SK-N-DZ (cell line): ENCODE results near the gene DAGLA.

Experiments used
- DNase-seq: peaks from one replicate; pipeline ENCODE4 v3.0.0-alpha.2; 2015; ENCODE audit warnings: low spot score

The DAGLA gene

DNA sequence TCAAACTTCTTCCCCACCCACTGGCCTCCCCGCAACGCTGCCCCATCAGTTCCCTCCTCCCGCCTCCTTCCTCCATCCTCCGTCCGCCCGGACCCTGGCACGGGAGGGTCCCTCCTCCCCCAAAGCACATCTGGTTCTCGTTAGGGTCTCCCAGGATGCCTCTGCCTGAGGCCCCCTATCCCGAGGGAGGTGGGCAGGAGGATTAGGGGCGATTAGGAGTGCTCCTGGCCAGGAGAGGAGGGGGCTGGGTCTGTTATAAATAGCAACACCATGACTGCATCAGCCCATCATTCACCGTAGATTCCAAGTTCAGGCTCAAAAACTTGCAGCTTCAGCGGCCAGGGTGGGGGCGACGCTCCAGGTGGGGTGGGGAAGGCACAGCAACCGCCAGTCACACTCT is 82.6 kb downstream of the DAGLA start:
- DNase-seq, result peak; percentile 69

DNA sequence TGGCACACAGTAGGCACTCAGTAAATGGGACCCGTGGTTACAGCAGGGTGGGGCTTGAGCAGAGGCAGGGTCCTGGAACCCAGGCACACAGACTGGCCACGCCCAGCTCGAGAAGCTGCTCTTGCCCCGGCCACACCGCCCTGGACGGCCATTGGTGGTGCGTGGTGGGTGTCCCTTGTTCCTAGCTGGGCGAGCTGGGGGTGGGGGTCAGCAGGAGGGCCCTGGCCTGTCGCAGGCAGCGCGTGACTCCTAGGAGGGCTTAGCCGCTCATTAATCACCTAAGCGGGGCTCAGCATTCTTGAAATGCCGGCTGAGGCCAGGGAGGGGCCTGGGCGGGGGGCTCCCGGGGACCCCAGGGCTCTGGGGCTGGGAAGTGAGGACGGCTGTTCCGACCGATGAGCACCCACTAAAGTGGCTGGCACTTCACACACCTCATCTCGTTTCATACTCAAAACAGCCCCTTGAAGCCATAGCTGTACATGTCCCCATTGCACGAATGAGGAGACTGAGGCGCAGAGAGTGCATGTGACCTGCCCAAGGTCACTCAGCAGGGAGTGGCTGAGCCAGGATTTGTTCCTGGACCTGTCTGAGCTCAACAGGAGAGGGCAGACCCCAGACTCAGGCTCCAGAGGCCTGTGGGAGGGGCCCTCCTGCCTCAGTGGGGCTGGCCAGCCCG is 83.9 kb downstream of the DAGLA start:
- no peak for DNase-seq

DNA sequence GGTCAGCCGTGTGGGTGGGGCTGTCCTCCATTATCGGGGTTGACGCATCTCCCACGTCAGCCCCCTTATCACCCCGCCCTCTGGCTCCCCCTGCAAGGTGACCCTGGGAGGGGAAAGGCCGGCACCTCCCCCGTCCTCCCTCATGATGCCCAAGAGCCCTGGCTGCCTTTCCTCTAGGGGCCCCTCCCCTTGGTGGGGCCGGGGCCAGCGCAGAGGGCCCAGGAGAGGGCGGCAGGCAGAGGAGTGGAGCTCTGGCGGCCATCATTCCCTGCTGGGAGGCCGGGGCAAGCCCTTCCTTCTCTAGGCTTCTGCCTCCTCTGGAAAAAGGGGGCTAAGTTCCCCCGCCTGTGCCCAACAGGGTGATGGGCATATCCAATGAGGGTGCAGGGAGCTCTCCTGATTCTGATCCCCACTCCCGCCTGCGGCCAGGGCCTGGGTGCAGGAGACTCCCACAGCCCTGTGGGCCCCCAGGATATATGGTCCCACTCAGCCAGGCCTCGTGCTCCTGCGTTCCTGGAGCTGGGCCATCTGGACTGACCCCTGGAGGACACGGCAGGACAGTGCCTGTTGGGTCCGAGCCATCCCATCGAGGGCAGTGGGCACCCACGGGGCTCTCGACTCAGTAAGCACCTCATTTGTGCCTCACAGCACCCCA is 84.5 kb downstream of the DAGLA start:
- DNase-seq, result no peak

DNA sequence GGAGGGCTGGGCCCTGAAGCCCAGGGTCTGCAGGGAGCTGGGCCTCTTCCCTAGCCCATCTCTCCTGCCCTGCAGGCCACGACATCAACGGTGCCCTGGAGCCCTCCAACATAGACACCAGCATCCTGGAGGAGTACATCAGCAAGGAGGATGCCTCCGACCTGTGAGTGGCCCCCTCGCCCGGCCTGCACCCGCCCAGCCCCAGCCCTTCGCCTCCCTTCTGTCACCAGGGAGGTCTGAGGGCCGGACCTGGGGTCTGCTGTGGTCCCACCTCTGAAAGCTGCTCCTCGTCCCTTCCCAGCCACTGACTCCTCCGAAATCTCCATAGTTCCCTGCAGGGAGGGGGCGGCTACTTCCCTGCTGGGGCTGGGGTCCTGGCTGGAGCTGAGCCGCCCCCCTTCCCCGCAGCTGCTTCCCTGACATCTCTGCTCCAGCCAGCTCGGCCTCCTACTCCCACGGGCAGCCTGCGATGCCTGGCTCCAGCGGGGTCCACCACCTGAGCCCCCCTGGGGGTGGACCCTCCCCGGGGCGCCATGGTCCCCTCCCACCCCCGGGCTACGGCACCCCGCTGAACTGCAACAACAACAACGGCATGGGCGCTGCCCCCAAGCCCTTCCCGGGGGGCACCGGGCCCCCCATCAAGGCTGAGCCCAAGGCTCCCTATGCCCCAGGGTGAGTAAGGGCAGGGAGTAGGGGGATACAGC is 85.5 kb downstream of the DAGLA start:
- no peak for DNase-seq

DNA sequence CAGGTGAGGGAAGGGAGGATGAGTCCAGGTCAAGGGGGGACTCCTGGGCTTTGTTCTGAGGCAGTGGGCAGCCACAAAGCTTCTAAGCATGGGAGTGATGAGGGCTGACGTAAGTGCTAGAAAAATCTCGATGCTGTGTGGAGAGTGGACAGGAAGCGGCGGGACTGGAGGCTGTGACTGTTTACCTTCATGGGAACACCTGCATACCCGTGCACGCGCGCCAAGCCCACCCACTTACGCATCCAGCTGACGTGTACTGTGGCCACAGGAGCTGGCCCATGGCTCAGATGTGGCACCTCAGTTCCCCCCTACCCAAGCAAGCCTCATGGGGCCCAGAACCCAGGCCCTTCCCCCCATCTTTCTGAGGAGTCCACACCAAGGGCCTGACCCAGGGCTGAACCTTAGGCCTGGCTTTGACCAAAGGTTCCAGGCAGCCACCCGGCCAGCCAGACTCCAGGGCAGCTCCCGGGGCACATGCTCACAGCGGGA is 86.2 kb downstream of the DAGLA start:
- no peak for DNase-seq

DNA sequence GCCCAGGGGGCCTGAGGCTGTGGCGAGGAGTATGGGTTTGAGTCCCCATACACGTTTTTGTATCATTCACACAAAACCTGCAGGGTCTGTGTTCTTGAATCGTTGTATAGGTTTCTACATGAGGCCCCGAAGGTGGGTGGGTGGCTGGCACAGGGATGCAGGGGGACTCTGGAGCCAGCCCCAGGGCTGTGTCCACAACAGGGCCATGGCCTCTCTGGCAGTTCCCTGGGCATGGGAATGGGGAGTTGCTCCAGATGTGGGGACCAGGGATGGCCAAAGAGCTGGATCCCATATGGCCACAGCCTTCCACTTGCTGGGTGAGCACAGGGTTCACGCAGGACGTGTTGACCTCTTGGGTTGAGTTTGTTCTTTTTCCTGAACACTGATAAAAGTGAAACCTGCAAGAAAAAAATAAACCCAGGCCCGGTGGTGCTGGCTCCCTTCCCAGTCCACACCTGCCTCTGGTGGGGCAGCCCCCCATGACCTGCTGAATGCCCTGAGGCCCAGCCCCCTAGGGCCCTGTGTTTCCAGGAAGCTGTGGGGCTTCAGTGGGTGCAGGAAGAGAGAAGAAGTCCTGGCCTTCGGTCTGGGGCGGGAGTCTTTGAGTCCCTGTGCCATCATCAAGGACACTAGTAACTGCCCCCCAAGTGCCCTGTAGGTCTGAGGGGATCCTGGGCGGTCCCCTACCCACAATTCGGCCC is 88.3 kb downstream of the DAGLA start:
- no peak for DNase-seq

DNA sequence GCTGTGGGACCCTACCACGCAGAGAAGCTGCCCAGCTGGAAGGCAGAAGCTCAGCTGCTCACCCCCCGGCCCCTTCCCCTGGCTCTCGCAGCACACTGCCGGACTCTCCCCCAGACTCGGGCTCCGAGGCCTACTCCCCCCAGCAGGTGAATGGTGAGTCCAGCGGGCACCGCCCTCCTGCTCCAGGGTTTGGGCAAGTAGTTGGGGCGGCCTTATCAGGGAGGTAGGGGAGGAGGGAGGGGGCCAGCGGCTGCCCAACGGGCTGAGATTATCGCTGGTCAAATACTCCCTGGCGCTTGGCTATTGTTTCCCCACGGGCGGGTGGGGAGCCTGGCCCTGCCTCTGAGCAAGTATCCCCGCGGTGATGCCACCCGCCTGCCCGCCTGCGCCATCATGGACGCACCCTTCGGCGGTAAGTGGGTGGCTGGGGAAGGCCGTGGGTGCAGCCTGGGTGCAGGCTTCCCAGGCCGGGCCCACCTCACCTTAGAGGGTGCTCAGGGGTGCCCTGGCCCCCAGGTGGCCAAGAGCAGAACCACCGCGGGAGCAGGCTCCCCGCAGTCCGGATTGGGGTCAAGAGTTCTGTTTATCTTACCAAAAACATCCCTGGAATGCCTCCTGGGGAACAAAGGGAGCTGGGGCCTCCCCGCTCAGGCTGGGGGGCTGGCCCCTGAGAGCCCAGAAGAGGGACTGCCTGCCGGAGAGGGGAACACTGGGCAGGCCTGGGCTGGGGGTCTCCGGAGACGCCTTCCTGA is 89.2 kb downstream of the DAGLA start:
- DNase-seq, result no peak

DNA sequence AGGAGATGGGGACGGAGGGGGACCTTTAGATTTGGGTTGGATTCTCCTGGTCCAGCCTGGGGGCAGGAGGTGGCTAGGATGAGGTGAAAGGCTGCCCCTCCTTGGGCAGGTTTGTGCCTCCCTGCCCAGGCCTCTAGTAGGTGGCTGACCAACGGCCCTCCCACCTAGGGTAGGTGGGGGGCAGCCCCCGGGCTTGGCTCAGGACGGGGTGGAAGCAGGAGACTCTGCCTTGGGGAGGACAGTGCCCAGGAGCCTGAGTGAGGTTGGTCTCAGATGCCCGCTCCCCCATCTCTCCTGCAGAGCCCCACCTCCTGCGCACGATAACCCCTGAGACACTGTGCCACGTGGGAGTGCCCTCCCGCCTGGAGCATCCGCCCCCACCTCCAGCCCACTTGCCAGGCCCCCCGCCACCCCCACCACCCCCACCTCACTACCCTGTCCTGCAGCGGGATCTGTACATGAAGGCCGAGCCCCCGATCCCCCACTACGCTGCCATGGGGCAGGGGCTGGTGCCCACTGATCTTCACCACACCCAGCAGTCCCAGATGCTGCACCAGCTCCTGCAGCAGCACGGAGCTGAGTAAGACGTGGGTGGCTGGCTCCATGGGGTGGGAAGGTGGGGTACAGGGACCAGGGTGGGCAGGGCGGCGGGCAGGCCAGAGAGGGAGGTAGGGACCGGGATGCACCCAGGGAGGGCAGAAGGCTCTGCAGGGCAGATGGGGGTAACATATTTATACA is 89.9 kb downstream of the DAGLA start:
- no peak for DNase-seq

DNA sequence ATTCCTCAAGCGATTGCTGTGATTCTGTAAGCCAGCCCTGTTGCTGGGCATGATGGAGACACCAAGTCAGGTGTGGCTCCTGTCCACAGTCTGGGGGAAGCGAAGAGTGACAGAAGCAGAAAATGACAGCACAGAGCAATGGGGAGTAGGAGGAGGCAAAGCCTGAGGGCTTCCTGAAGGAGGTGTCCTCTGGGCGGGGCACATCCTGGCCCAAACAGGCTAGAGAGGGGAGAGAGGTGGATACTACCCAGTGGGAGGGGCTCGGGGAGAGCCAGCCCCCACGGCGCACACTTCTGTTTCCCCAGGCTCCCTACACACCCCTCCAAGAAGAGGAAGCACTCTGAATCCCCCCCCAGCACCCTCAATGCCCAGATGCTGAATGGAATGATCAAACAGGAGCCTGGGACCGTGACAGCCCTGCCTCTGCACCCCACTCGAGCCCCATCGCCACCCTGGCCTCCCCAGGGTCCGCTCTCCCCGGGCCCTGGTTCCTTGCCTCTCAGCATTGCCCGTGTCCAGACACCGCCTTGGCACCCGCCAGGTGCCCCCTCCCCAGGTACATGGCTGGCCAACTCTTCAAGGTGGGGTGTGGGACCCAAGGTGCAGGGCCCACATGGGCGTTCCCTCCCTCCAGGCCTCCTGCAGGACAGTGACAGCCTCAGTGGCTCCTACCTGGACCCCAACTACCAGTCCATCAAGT is 91.2 kb downstream of the DAGLA start:
- no peak for DNase-seq

DNA sequence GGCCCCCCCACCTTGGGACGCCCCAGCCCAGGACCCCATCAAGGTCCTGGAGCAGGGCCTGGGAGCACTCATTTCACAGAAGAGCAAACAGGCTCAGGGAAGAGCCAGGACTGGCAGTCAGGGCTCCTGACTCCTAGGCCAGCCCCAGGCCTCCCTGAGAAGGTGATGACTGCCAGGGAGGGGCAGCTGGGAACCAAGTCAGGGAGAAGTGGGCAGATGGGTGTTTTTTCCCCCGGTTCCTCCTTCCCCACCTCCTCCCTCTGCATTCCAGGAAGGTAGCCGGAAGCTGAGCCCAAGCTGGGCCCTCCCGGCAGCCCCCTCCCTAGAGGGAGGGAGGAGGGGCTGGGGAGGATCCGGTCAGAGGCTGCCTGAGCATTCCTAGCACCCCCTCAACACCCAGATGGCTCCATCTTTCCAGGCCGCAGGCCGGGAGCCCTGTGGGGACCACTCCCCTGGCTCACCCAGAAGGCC is 91.8 kb downstream of the DAGLA start:
- peak; percentile 45 for DNase-seq

DNA sequence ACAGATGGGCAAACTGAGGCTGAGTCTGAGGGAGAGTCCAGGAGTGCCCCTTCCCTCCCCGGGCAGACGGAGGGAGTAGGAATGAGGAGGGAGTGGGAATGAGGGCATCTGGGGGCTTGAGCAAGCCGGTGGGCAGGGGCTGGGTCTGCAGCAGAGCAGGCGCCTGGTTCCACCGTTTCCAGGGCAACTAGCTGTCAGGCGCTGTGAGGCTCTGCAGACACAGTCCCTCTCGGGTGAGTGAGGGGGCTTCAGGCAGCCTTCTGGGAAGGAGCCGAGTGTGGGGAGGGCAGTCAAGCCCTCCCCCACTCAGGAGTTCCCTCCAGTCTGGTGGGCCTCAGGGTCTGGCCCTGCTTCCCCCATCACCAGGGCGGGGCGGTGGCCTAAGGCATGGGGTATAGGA is 93.2 kb downstream of the DAGLA start:
- DNase-seq, result peak; percentile 96

DNA sequence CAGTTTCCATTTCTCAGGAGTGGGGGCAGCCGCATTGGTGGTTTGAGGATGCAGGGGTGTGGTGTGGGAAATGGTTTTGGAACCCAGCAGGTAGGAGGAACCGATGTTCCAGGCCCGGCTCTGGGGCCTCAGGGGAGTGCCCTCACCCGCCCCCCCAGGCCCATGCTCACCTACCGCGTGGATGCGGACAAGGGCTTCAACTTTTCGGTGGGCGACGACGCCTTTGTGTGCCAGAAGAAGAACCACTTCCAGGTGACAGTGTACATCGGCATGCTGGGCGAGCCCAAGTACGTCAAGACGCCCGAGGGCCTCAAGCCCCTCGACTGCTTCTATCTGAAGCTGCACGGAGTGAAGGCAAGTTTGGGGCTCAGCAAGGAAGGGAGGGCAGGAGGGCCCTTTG is 93.6 kb downstream of the DAGLA start:
- DNase-seq, result no peak

DNA sequence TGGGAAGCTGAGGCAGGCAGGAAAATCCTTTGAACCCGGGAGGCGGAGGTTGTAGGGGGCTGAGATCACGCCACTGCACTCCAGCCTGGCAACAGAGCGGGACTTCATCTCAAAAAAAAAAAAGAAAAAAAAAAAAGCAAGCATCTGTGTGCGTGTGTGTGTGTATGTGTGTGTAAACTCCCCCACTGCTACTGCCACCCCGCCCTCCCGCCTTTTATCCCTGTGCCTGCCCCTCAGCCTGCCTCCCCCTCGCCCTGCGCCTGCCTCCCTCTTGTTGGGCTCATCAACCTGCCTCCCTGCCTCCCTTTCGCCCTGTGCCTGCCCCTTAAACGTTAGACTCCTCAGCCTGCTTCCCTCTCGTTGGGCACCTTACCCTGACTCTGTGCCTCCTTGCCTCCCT is 94.2 kb downstream of the DAGLA start:
- DNase-seq, result no peak

DNA sequence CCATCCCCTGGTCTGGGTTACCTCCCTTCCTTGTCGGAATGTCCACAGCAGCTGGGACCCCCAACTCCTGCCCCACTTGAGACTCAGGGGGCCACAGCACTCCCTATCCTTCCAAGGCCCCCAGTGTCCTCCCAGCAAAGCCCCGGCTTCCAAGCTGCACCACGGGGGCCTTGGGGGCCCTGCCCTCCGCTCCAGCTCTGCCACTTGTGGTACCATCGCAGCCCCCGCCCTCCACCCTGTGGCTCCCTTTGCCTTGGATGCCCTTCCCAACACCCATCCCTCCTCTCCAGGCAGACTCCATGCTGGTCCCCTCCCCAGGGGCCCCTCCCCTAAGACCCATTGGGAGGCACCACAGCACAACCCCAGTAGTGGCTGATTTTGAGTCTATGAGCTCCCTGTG is 94.9 kb downstream of the DAGLA start:
- no peak for DNase-seq

DNA sequence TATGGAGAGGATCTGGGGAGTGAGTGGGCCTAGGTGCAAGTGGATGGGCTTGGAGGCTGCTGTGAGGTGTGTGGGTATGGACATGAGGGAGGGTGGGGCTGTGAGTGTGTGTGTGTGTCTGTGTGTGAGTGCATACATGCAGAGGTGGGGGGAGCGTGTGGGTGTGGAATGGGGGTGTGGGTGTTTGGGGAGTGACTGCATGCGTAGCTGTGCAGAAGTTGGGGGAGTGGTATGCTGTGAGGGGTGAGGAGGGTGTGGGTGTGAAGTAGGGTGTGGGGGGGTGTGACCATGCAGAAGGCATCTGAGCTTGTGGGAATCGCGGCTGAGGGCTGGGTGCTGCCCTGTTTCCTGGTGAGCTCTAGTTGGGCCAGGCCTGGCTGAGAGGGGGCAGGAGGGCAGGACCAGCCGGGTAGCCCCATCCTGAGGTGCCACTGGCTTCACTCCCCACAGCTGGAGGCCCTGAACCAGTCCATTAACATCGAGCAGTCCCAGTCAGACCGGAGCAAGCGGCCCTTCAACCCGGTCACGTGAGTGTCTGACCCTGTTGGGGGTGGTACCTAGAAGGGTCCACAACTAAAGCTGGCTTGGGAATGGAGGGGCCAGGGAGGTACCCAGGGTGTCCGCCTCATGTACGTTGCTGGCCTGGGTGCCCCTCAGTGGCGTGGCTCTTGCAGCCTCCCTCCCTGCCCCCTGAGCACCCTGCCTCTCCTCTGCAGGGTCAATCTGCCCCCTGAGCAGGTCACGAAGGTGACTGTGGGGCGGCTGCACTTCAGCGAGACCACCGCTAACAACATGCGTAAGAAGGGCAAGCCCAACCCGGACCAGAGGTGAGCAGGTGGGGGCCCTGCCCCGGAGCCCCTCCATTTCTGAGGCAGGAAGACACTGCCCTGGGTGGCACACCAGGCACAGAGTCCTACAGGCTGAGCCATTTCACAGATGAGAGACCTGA is 95.7 kb downstream of the DAGLA start:
- DNase-seq, result no peak

DNA sequence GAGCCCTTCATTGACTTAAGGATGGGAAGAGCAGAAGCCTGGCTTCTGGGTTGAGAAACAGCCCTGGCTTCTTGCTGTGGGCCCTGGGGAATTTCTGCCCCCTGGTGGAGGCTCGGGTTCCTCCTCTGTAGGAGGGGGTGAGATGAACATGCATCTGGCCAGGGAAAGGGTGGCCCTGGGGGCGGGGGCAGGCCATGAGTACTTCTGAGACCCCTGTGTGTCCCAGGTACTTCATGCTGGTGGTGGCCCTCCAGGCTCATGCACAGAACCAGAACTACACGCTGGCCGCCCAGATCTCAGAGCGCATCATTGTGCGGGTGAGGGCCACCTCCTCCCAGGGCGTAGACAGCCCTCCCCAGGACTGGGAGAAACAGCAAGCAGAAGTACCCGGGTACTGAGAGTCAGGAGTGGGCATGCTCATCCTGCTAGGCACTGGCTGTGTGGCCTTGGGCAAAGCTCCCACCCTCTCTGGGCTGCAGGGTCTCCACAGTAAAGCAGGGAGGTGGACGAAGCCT is 96.4 kb downstream of the DAGLA start:
- peak; percentile 76 for DNase-seq

DNA sequence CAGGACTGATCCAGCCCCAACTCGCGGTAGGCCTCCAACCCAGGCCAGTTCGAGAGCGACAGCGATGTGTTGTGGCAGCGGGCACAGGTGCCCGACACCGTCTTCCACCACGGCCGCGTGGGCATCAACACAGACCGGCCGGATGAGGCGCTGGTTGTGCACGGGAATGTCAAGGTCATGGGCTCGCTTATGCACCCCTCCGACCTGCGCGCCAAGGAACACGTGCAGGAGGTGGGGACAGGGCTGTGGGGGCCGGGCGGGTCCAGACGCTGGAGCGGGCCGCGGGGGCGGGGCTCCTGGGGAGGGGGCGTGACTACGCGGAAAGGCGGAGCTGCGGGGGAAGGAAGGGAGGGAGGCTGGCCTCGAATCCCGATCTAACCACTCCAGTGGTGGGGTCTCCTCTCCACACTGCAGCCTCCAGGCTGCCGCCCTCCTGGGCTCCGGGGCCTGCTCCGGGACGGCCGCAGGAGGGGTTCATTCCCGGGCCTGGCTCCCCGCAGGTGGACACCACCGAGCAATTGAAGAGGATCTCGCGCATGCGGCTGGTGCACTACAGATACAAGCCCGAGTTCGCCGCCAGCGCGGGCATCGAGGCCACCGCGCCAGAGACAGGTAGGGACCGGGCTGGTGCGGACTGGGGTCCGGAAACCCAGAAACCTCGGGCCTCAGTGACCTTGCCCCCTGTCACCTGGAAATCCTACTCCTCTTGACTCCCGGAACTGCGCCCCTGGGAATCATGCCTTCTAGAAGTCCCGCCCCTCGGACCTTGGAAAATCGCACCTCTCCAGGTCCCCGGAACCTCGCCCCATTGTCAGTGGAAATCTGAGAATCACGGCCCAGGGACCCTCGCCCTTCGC is 97.3 kb downstream of the DAGLA start:
- no peak for DNase-seq
